Stimulated activated effector memory CD8-positive, alpha-beta T cell treated with anti-CD3 and anti-CD28 coated beads, Interleukin-12 subunit alpha, Interleukin-12 subunit beta, amount 100 ng/mL, for 72 hours (primary cell): ENCODE results near the gene ZNF697.

Source experiments
- ATAC-seq: fragments of 150-1000 bp; cut with Tn5 transposase; 2 replicates; pipeline ENCODE4 v1.10.0; 2021
- DNase-seq, 2 donors: peaks; one replicate each; pipeline ENCODE4 v3.0.0; 2021 to 2022; ENCODE audit warnings: low spot score in 2 of 2
- H3K27ac Mint-ChIP-seq: one replicate; pipeline ENCODE4 v1.8.0; 2022; ENCODE audit warnings: mild to moderate bottlenecking, mixed read lengths
- H3K36me3 Mint-ChIP-seq: one replicate; pipeline ENCODE4 v1.8.0; 2022; ENCODE audit warnings: mild to moderate bottlenecking, mixed read lengths
- H3K4me1 Mint-ChIP-seq: one replicate; pipeline ENCODE4 v1.8.0; 2022; ENCODE audit warnings: mixed read lengths
- H3K4me3 Mint-ChIP-seq: one replicate; pipeline ENCODE4 v1.8.0; 2022; ENCODE audit warnings: mild to moderate bottlenecking, mixed read lengths
- H3K9me3 Mint-ChIP-seq: one replicate; pipeline ENCODE4 v1.8.0; 2022; ENCODE audit warnings: mixed read lengths

The ZNF697 gene

DNA sequence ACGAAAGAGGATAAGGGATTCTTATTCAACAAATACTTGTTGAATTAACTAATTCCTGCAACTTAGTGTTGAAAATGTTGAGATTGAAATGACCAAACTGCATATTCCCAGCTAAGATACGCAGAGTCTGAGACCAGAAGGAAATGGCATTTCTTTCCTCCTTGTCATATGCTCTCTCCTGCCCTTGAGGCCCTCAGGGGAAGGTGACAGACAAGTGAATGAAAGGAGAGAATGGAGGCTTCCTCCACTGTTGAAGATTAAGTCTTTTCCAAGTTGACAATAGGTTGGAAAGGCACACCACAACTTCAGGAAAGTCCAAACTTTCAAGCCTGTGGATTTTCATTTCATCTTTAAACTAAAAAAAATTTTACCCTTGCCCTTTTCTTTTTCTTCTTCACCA lies 3.1 kb upstream of the ZNF697 start:
- H3K4me3 Mint-ChIP-seq, result no peak overlapping the region
- DNase-seq (no peak), ATAC-seq (no peak)
- H3K36me3 Mint-ChIP-seq, result no peaks in the 10 kb centered on the region
- no peak overlapping the region for H3K27ac Mint-ChIP-seq
- no peaks in the 10 kb centered on the region for H3K9me3 Mint-ChIP-seq
- no peaks in the 10 kb centered on the region for H3K4me1 Mint-ChIP-seq

DNA sequence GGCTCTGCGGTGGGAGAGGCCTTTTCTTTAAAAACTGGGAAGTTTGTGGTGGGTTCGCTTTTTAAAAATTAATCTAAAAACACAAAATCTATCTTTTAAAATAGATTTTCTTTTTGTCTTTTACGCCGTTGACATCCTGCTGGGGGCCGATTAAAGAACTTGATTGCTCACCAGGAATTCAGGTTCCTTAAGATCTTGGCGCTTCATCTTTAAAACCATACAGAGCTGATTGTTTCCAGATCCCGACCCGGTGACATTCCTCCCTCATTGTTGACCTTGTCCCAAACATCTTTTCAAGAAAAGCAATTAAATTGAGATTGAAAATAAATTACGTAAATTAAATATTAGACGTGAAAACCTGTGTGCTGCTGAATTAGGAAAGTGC lies 546 bp upstream of the ZNF697 start:
- H3K9me3 Mint-ChIP-seq, result no peaks in the 10 kb centered on the region

DNA sequence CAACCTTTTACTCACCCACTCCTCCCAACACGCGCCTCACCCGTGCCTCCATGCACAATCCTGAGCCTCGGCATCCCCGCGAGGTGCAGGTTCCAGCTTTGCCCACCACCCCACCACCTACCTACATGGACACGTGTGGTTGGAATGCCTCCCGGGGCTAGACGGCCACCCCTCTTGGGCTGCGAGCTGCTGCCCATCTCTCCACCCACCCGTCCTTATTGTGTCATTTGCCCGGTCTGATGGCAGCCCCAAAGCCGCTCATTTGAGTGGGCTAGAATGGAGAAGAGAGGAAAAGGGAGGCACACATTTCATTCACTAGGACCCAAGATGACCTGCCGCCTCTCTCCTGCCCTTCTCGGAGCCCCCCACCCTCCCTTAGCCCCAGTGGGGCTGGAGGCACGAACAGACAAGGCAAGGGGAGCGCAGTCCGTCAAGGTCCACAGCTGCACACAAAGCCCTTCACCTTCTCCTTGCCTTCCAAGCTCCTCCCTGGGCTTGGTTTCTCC lies 785 bp downstream of the ZNF697 start:
- no peaks in the 10 kb centered on the region for H3K4me1 Mint-ChIP-seq
- peak overlapping the region; percentile 32 for H3K4me3 Mint-ChIP-seq
- DNase-seq (no peak), ATAC-seq (no peak)
- no peaks in the 10 kb centered on the region for H3K9me3 Mint-ChIP-seq
- no peaks in the 10 kb centered on the region for H3K36me3 Mint-ChIP-seq
- H3K27ac Mint-ChIP-seq, result no peak overlapping the region

More for the DNA sequence above, 546 bp upstream of the ZNF697 start:
- no peak for DNase-seq
- no peak for ATAC-seq
- no peaks in the 10 kb centered on the region for H3K4me1 Mint-ChIP-seq
- no peak overlapping the region for H3K27ac Mint-ChIP-seq
- H3K4me3 Mint-ChIP-seq, result peak overlapping the region; percentile 32
- H3K36me3 Mint-ChIP-seq, result no peaks in the 10 kb centered on the region

DNA sequence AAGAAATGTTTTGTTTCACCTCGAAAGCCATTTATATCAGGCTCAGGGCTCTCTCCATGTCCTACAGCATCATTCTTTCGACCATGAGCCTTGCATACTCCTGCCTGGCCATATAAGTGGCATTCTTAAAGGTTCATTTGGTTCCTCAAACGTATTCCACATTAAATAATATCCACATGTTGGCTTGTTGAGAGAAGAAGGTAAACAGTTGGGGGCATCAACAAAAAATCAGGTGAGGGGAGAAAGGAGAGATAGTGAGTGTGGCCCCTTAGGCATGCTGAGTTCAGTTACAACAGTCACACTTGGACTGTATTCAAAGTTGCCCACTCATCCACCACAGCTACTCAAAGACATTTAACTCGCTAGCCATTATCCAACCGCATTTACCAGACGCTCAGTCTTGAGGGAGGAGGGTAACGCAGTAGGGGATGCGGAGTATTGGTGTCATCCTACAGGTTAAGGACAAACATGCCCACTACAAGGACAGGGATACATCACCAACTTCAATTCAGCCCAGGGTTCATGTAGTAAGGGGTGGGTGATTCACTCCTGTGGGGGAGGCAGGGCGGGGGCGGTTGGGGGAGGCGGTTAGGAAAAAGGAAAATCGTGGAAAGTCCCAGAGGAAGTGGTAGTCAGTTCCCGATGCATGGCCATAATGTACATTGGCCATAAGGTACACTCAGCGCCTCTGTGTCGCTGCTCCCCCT lies 1.4 kb downstream of the ZNF697 start:
- no peak overlapping the region for H3K27ac Mint-ChIP-seq
- no peaks in the 10 kb centered on the region for H3K36me3 Mint-ChIP-seq
- no peak overlapping the region for H3K4me3 Mint-ChIP-seq
- ATAC-seq, result no peak
- H3K9me3 Mint-ChIP-seq, result no peaks in the 10 kb centered on the region
- no peak for DNase-seq
- H3K4me1 Mint-ChIP-seq, result no peaks in the 10 kb centered on the region

DNA sequence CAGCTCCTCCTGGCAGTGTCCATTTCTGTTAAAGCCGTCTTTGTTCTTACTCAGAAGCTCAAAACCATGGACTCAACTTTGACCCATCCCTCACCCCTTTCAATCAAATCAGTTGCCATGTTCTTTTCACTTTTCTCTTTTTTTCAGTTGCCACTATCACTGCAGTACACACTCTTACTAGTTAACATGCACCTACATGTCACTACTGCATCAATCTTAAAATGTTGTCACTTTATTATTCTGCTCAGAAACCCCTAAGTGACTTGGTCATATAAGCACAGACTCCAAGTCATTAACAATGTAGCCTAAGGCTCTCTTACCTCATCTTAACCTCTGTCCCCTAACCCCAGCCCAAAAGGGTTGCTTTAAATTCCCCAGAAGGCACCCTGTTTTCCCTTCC lies 9.0 kb downstream of the ZNF697 start:
- DNase-seq, result no peak
- no peaks in the 10 kb centered on the region for H3K36me3 Mint-ChIP-seq
- no peak overlapping the region for H3K4me3 Mint-ChIP-seq
- no peaks in the 10 kb centered on the region for H3K4me1 Mint-ChIP-seq
- H3K27ac Mint-ChIP-seq, result no peak overlapping the region
- H3K9me3 Mint-ChIP-seq, result no peaks in the 10 kb centered on the region
- no peak for ATAC-seq

DNA sequence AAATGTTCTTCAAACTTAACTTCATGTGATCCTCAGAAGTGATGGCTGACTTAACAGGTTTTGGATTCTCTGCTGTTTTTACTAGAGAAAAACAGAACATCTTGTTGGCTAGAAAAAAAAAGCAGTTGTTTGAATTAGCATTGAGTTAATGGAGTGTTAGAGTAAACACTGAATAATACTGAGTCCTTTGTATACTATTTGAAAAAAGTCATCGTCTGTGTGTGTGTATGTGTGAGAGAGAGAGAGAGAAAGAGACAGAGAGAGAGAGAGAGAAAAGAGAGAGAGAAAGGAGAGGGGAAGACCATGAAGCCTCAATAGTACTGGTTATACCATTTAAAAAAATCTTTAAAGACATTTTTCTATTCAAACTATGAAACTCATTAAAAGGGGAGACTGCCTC lies 10.4 kb downstream of the ZNF697 start:
- Mint-ChIP-seq H3K36me3 (no peaks in the 10 kb centered on the region), H3K4me1 (no peaks in the 10 kb centered on the region), H3K9me3 (no peaks in the 10 kb centered on the region), H3K27ac (no peak overlapping the region), H3K4me3 (no peak overlapping the region)
- ATAC-seq (no peak), DNase-seq (no peak)

DNA sequence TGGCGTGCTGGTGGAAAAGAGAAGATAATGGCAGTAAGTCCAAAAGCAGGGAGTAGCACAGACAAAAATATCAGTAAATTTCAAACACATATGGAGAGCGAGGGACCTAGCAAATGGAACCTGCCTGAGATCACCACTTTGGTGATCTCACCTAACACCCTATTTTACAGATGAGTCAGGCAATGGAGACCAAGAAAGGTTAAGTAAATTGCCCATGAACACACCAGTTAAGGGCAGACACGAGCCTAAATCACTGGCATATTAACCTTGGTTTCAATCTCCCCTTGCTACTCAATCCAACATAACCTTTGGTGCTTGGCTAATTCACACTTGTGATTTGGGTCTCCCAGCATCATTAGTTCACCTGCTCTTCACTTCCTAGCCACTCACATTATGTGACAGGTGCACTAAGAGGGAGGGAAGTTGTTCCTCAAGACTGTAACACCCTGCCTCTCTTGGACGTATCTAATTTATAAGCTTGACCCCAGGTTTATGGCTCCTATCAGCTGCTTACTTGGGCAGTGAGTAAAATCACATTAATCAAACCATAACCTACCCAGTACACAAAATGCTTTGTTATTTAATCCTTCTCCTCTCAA lies 11.5 kb downstream of the ZNF697 start:
- Mint-ChIP-seq H3K27ac (no peak overlapping the region), H3K4me1 (no peaks in the 10 kb centered on the region), H3K9me3 (no peaks in the 10 kb centered on the region), H3K4me3 (no peak overlapping the region), H3K36me3 (no peaks in the 10 kb centered on the region)
- DNase-seq (no peak), ATAC-seq (no peak)

DNA sequence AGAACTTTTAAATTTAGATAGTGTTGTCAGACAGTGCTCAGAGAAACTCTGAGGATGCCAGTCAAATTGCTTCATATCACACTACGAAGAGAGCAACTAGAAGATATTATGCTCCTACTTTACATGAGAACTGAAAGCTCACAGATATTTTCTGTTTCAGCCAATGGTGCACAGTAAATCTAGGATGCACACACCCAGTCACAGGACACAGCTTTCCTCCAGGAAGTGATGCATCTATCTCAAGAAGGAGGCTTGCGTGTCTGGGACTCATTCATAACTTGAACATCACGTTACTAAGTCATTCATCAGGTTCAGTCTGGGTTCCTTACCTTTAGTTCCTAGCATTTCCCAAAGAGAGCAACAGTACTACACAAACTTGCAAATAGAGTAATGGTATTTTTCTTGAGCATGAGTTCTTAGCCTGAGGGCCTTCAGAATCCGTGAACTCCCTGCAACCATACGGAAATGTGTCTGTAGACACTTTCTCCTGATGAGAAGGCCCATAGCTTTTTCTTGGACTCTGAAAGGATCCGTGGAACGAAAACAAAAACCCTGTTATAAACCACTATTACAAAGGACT lies 12.2 kb downstream of the ZNF697 start:
- no peaks in the 10 kb centered on the region for H3K4me1 Mint-ChIP-seq
- no peak for ATAC-seq

DNA sequence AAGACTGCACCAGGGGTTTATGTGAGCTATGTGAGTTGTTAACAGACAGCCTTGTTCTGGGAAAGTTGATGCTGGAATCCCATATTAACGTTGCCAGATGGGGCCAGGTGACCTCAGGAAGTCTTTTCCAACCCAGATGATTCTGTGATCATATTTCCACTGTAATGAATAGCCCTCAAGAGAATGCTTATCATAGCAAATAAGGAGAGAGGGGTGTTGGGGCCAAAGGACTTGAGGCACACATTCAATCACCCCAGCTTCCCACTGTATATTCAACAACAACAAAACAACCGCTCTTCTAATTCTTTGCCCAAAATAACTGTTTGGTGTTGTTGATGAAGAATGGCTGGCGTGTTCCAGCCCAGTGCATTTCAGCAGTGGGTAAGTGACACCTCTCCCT lies 14.1 kb downstream of the ZNF697 start:
- no peaks in the 10 kb centered on the region for H3K36me3 Mint-ChIP-seq
- no peak overlapping the region for H3K4me3 Mint-ChIP-seq
- no peaks in the 10 kb centered on the region for H3K4me1 Mint-ChIP-seq
- H3K27ac Mint-ChIP-seq, result no peak overlapping the region
- DNase-seq, result no peak
- H3K9me3 Mint-ChIP-seq, result no peaks in the 10 kb centered on the region
- ATAC-seq, result no peak

More for the DNA sequence above, 12.2 kb downstream of the ZNF697 start:
- Mint-ChIP-seq H3K4me3 (no peak overlapping the region), H3K9me3 (no peaks in the 10 kb centered on the region), H3K27ac (no peak overlapping the region), H3K36me3 (no peaks in the 10 kb centered on the region)
- no peak for DNase-seq

DNA sequence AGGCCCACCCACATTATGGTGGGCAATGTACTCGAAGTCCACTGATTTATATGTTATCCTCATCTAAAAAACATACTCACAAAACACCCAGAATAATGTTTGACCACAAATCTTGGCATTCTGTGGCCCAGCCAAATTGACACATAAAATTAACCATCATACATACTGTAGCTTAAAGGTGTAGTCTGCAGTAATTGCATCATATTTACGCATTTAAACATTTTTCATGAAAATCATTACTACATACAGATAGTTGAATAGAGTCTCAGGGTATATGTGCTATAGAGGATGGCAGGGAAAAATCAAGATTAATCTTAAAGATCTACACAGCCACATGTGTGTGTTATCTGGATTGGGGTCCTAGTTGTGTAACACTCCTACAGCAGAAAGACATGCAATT lies 14.5 kb downstream of the ZNF697 start:
- H3K4me1 Mint-ChIP-seq, result no peaks in the 10 kb centered on the region
- no peaks in the 10 kb centered on the region for H3K36me3 Mint-ChIP-seq
- H3K9me3 Mint-ChIP-seq, result no peaks in the 10 kb centered on the region

DNA sequence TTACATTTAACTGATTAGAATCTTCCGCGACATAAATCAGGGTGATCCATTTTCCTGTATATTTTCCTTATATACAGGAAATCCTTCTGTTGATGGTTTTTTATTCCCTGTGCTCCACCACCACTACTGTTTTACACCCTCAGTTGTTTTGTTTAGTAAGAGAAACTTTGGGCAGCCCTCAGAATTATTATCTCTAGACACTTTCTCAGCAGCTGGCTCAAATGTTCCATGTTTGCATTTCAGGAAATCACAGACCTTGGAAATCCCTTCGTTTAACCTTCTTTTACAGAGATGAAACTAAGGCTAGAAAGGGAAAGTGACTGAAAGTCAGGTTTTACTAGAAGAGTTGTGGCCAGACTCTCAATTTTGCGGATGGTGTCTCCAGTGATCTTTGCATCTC lies 15.2 kb downstream of the ZNF697 start:
- no peak for DNase-seq
- no peaks in the 10 kb centered on the region for H3K9me3 Mint-ChIP-seq
- no peaks in the 10 kb centered on the region for H3K36me3 Mint-ChIP-seq
- no peak for ATAC-seq
- H3K4me1 Mint-ChIP-seq, result no peaks in the 10 kb centered on the region
- H3K4me3 Mint-ChIP-seq, result no peak overlapping the region
- H3K27ac Mint-ChIP-seq, result no peak overlapping the region

More for the DNA sequence above, 14.5 kb downstream of the ZNF697 start:
- H3K27ac Mint-ChIP-seq, result no peak overlapping the region
- ATAC-seq (no peak), DNase-seq (no peak)
- H3K4me3 Mint-ChIP-seq, result no peak overlapping the region

DNA sequence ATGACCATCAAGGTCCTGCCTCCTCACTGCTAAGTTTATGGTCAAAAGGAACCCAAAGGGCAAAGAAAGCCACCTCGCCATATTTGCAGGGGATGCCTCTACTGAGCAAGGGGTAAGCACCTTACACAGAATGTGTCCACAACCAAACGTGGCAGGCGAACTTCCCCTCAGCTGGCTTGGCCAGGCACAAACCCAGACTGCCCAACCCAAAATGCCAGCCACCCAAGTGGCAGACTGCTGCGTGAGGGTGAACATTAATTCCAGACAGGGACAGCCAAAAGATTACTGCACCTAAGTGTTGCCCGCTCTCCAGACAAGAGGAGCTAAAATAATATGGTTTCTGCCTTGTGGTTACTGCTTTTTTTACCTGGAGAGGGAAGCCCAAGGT lies 16.0 kb downstream of the ZNF697 start:
- Mint-ChIP-seq H3K27ac (no peak overlapping the region), H3K4me3 (no peak overlapping the region), H3K4me1 (no peaks in the 10 kb centered on the region), H3K9me3 (no peaks in the 10 kb centered on the region), H3K36me3 (no peaks in the 10 kb centered on the region)
- ATAC-seq, result no peak
- DNase-seq, result no peak

DNA sequence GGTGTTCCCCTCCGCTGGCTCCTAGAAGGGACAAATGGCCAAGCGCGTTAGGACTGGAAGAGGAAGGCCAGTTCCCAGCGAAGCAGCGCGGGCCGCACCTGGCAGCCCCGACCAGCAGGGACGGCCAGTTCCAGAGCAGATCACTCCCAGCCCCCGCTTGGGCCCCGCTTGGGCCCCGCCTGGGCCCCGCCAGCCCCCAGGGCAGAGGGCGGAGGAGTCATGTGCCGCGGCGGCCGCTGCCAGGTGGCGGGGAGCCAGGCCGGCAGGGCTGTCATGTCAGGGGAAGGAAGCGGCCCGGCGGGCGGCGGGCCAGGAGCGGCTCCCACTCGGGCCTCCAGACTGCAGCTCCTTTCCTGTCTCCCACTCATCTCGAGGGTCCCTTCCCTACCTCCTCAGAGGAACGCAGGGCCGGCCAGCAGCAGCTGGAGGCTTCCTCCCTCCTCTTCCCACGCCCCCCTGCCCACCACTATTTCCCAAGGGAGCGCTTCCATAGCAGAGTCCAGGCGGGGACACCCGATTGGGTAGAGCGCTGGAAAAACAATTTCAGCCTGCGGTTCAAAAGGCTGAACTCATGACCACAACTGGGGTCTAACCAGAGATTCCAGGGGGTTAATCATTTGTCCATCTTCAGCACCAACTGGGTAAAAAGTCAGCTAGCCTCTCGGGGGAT lies 16.5 kb downstream of the ZNF697 start:
- DNase-seq (no peak), ATAC-seq (peak; percentile 32)
- H3K4me1 Mint-ChIP-seq, result no peaks in the 10 kb centered on the region
- no peak overlapping the region for H3K4me3 Mint-ChIP-seq
- no peaks in the 10 kb centered on the region for H3K9me3 Mint-ChIP-seq
- no peaks in the 10 kb centered on the region for H3K36me3 Mint-ChIP-seq
- H3K27ac Mint-ChIP-seq, result no peak overlapping the region

DNA sequence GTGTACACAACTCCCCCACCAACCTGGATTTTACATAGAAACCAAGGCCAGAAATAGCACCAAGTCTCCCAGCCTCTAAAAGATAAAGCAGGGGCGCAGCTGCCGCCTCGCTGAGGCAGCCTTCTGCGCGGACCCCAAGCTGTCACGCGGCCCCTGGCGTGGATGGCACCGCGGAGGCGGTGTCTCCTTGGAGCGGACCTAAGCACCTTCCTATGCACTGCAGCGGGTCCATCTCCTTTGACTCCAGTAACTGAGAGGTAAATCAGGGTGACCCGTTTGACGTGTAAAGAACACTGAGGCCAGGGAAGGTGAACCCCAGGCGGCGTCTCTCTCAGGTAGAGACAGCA lies 17.0 kb downstream of the ZNF697 start:
- no peak for ATAC-seq
- Mint-ChIP-seq H3K4me1 (no peaks in the 10 kb centered on the region), H3K9me3 (no peaks in the 10 kb centered on the region), H3K36me3 (no peaks in the 10 kb centered on the region), H3K27ac (no peak overlapping the region), H3K4me3 (no peak overlapping the region)
- no peak for DNase-seq

DNA sequence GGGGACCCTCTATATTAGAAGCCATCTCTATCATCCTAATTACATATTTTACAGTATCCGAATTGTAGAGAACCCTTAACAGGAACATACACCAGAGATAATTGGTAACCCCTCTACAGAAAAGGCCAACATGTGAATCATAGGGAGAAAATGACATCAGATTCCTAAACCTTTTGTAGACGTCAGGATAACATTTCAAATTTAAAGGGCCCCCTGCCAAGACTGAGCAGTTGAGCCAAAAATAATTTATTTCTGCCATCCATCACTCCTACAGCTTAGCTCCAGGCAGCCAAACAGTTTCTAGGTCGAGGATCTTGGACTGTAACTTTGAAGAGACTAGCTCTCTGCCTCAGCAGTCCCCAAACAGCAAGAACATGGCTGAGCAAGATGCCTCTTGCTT lies 21.2 kb downstream of the ZNF697 start:
- no peaks in the 10 kb centered on the region for H3K36me3 Mint-ChIP-seq
- H3K9me3 Mint-ChIP-seq, result no peaks in the 10 kb centered on the region
- H3K4me1 Mint-ChIP-seq, result no peaks in the 10 kb centered on the region
- no peak overlapping the region for H3K27ac Mint-ChIP-seq
- ATAC-seq (no peak), DNase-seq (no peak)
- H3K4me3 Mint-ChIP-seq, result no peak overlapping the region
